ENCODE data around the gene SYTL3.
"Not testable (repeated sequence)": the region's sequence is repeated elsewhere in the genome, so short reads cannot be mapped to it uniquely, and the experiment has no call there.

DNA sequence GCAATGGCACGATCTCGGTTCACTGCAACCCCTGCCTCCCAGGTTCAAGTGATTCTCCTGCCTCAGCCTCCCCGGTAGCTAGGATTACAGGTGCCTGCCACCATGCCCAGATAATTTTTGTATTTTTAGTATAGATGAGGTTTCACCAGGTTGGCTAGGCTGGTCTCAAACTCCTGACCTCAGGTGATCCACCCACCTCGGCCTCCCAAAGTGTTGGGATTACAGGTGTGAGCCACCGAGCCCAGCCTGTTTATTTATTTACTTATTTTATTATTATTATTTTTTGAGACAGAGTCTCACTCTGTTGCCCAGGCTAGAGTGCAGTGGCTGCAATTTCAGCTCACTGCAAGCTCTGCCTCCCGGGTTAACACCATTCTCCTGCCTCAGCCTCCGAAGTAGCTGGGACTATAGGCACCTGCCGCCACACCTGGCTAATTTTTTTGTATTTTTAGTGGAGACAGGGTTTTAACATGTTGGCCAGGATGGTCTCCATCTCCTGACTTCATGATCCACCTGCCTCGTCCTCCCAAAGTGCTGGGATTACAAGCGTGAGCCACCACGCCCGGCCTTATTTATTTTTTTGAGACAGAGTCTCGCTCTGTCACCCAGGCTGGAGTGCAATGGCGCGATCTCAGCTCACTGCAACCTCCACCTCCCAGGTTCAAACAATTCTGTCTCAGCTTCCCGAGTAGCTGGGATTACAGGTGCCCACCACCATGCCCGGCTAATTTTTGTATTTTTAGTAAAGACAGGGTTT, 2.3 kb downstream of the SYTL3 start:
- TF ChIP-seq POLR2AphosphoS5 (IDR thresholded peaks at IDR 0.05; ENCODE audit: low read depth, low read length); POLR2A (IDR thresholded peaks at IDR 0.05; ENCODE audit: low read depth, low read length); TAF1 (IDR thresholded peaks at IDR 0.05; ENCODE audit: borderline replicate concordance, low read depth, low read length): not testable (repeated sequence)

Data from GM12892 (cell line).